WI38 (cell line): ENCODE measurements around the gene ZBTB9.

ENCODE experiments used
- H3K4me3 ChIP-seq: 2 replicates; pipeline ENCODE4 v1.5.1; 2011; ENCODE audit warnings: low read depth, mild to moderate bottlenecking, control low read depth, low read length
- CTCF ChIP-seq: IDR thresholded peaks from 2 replicates; pipeline ENCODE4 v1.5.1; 2012; ENCODE audit warnings: low read depth, mild to moderate bottlenecking, control low read depth, low read length

ZBTB9 gene

DNA sequence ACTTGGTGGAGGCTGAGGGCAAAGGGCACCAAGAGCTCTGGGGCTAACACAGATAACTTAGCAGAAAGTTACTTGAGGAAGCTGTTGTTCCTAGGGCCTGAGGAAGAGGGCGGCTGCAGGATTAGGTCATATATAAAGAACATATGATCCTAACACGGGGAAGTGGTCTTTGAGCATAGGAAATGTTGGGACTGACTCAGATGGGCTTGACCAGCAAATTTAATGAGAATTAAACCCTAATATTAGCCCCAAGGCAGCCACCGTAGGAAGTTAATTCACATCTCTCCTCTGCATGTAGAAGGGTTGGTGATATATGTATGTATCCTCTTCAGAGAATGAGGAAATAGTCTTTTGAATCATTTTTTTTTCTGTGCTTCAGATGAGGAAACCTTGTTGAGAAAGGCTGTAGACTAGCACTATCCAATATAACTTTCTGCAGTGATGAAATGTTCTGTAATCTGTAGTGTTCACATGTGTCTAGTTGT lies 9.2 kb upstream of the ZBTB9 start:
- no peak overlapping the region for H3K4me3 ChIP-seq
- TF ChIP-seq CTCF, result no peak

- H3K4me3 ChIP-seq, result no peak overlapping the region
- TF ChIP-seq CTCF, result no peak
These were observed 8.0 kb upstream of the ZBTB9 start for GRCh38 chr6:33446356-33446755.

- no peak overlapping the region for H3K4me3 ChIP-seq
- TF ChIP-seq CTCF, result no peak
These were observed 3.9 kb upstream of the ZBTB9 start for GRCh38 chr6:33450434-33450833.

DNA sequence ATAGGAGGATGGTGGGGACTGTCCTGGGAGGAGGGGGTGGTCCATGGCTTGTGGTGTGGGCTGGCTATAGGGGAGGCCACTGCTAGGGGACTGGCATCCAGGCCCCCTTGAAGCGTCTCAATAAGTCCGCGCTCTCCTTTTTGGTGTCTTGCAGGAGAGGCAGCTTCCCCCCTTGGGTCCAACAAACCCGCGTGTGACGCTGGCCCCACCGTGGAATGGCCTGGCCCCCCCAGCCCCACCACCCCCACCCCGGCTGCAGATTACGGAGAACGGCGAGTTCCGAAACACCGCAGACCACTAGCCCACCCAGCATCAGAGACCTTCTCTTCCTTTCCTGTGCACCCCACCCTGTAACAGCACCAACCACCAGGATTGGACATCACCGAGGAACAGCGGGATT lies 2.8 kb upstream of the ZBTB9 start:
- no peak overlapping the region for H3K4me3 ChIP-seq
- TF ChIP-seq CTCF, result no peak

GRCh38 chr6:33452496-33452895 lies 1.9 kb upstream of the ZBTB9 start:
- TF ChIP-seq CTCF, result no peak
- H3K4me3 ChIP-seq, result no peak overlapping the region

- no peak for TF ChIP-seq CTCF
- H3K4me3 ChIP-seq, result peak overlapping the region; percentile 77
These were observed 875 bp upstream of the ZBTB9 start for GRCh38 chr6:33453393-33454008.

GRCh38 chr6:33455051-33455450 lies 675 bp downstream of the ZBTB9 start:
- no peak for TF ChIP-seq CTCF
- peak overlapping the region; percentile 77 for H3K4me3 ChIP-seq
